Adrenal gland (tissue), 12 donors: ENCODE data around the gene ATXN1. TPM values are rescaled to one million over a fixed set of nuclear protein-coding genes. Genes with fewer than 3 reads are reported as not detected.

Source experiments
- DNase-seq, 7 donors: peaks; one replicate each; pipeline ENCODE4 v3.0.0-alpha.2; 2019 to 2020
- H3K27ac ChIP-seq, 5 donors: fragments of 200-600 bp; sonication (generic) in 4 of 5; 1 replicate in 3 of 5; 2 replicates in 2 of 5; pipeline versions ENCODE4 v1.5.1 to v1.8.0; 2016 to 2020; ENCODE audit warnings: mild to moderate bottlenecking in 1 of 5
- H3K27me3 ChIP-seq: fragments of 200-600 bp; 2 replicates; pipeline ENCODE4 v1.8.0; 2021
- H3K36me3 ChIP-seq, 2 donors: fragments of 200-600 bp; replicated peaks in 1 of 2; 1 replicate in 1 of 2; 2 replicates in 1 of 2; pipeline versions ENCODE4 v1.5.1 to v1.8.0; 2018 to 2022
- H3K4me1 ChIP-seq, 2 donors: fragments of 200-600 bp; replicated peaks in 1 of 2; 1 replicate in 1 of 2; 2 replicates in 1 of 2; pipeline versions ENCODE4 v1.5.1 to v1.8.0; 2018 to 2021
- H3K4me3 ChIP-seq, 4 donors: fragments of 200-600 bp; sonication (generic) in 3 of 4; one replicate each; pipeline ENCODE4 v1.5.1; 2016 to 2018
- H3K9me3 ChIP-seq, 3 donors: fragments of 200-600 bp; sonication (generic) in 1 of 3; replicated peaks in 1 of 3; 1 replicate in 2 of 3; 2 replicates in 1 of 3; pipeline versions ENCODE4 v1.5.1 to v1.8.0; 2016 to 2021
- POLR2A ChIP-seq, 2 donors: fragments of 450-650 bp; IDR thresholded peaks; one replicate each; pipeline ENCODE4 v1.6.1; 2017; ENCODE audit warnings: antibody characterized with exemption in 2 of 2, mild to moderate bottlenecking in 2 of 2, moderate library complexity in 1 of 2
- WGBS, 4 donors: extraction: QIAGEN DNeasy Blood & Tissue Kit in 2 of 4; methylation state at CpG; one replicate each; pipeline versions ENCODE4 v1.1.5 to v1.1.7; 2013 to 2017; 5-methylcytosine and 5-hydroxymethylcytosine counted together
- intact Hi-C, 2 donors: fragments of 100-400 bp; cut with DNase I; formaldehyde crosslinking; loops; one replicate each; pipeline versions ENCODE4 v1.14.1 to v1.15.0; 2022 to 2023
- polyA plus RNA-seq, 3 donors: library from polyadenylated mRNA; stranded (reverse); fragments of 200-250 nt in 2 of 3; fragments of 350-450 nt in 1 of 3; fragmentation: Illumina TruSeq in 1 of 3; extraction: RNeasy Lipid Tissue Mini Kit (QIAGEN cat#74804) in 1 of 3; gene quantifications; one replicate each; pipeline ENCODE4 v1.2.3, GENCODE V29; 2013 to 2014
- total RNA-seq, 9 donors: library from RNA; depleted of rRNA in 4 of 9; stranded (reverse); fragments of >200 nt in 4 of 9; fragments of 120-200 nt in 1 of 9; fragmentation: NEBNext Ultra II Directional in 1 of 9; extraction: Animal tissue kit (Norgen Biotek cat#: 25700) in 1 of 9; gene quantifications; one replicate each; pipeline versions ENCODE4 v1.1.0 to v1.2.4, GENCODE V29; 2013 to 2023
- TF ChIP-seq, protein P1 (sequence below), 6 experiments: fragments of 450-650 bp in 4 of 6; fragments of 200-600 bp in 2 of 6; sonication (generic) in 1 of 6; IDR thresholded peaks; 1 replicate in 5 of 6; 2 replicates in 1 of 6; pipeline versions ENCODE4 v1.5.1 to v1.8.0; 2016 to 2021; ENCODE audit warnings: antibody characterized with exemption in 6 of 6, mild to moderate bottlenecking in 2 of 6, moderate library complexity in 1 of 6
- donor health status: healthy with polysubstance abuse.
- donor health status: Bipolar disorder and iron deficiency.
- donor health status: DM: yes; HTN: yes; CAD: no.
- donor health status: DM: no; HTN: no; CAD: no.
- donor health status: DM: no; HTN: no; CAD: no.
- donor health status: DM: yes; HTN: yes; CAD: no.

Gene ATXN1
- total and polyA plus RNA-seq, 12 donors = 3.4 to 51.3 (median 25.4) TPM

DNA sequence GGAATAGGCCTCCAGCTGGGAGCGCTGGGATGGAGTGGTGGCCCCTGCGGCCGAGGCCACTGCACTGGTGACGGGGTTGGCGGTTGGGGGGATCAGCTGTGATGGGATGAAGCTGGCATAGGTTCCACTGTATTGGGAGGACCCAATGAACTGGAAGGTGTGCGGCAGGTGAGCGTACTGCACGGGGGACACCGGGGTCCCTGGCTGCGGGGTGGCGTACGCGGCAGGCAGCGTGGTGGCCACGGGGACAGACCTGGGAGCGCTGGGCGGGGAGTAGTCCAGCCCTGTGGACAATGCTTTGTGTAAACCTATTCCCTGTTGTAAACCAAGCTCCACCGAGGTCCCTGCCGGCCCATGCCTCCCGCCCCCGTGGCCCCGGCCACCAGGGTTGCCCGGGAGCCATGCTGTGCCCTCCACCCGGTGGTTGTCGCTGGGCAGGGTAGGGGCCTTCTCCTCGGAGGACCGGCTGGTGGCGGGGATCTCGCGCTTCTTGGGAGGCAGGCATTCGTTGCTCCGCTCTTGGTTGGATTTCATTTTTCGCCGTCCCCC is 433.4 kb downstream of the ATXN1 start:
- DNase-seq = peak in 1 of 7 donors; percentile 45
- H3K27ac ChIP-seq = no peak overlapping the region
- no peak overlapping the region for H3K4me3 ChIP-seq
- peaks cover 0 to 7% of the 10 kb centered on the region in 2 donors for H3K36me3 ChIP-seq
- TF ChIP-seq, protein P1, sequence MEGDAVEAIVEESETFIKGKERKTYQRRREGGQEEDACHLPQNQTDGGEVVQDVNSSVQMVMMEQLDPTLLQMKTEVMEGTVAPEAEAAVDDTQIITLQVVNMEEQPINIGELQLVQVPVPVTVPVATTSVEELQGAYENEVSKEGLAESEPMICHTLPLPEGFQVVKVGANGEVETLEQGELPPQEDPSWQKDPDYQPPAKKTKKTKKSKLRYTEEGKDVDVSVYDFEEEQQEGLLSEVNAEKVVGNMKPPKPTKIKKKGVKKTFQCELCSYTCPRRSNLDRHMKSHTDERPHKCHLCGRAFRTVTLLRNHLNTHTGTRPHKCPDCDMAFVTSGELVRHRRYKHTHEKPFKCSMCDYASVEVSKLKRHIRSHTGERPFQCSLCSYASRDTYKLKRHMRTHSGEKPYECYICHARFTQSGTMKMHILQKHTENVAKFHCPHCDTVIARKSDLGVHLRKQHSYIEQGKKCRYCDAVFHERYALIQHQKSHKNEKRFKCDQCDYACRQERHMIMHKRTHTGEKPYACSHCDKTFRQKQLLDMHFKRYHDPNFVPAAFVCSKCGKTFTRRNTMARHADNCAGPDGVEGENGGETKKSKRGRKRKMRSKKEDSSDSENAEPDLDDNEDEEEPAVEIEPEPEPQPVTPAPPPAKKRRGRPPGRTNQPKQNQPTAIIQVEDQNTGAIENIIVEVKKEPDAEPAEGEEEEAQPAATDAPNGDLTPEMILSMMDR (IDR thresholded peaks at IDR 0.05) = no peak
- TF ChIP-seq POLR2A (IDR thresholded peaks at IDR 0.05) = no peak
- intact Hi-C loops = no loop called here
- H3K9me3 ChIP-seq = no peaks in the 10 kb centered on the region
- H3K27me3 ChIP-seq = no peaks in the 10 kb centered on the region
- peaks cover 8 to 22% of the 10 kb centered on the region in 2 donors for H3K4me1 ChIP-seq
- WGBS, 4 donors = 96 to 98% (median 97%) methylated on average over 27 to 34 of the region's 34 CpGs

DNA sequence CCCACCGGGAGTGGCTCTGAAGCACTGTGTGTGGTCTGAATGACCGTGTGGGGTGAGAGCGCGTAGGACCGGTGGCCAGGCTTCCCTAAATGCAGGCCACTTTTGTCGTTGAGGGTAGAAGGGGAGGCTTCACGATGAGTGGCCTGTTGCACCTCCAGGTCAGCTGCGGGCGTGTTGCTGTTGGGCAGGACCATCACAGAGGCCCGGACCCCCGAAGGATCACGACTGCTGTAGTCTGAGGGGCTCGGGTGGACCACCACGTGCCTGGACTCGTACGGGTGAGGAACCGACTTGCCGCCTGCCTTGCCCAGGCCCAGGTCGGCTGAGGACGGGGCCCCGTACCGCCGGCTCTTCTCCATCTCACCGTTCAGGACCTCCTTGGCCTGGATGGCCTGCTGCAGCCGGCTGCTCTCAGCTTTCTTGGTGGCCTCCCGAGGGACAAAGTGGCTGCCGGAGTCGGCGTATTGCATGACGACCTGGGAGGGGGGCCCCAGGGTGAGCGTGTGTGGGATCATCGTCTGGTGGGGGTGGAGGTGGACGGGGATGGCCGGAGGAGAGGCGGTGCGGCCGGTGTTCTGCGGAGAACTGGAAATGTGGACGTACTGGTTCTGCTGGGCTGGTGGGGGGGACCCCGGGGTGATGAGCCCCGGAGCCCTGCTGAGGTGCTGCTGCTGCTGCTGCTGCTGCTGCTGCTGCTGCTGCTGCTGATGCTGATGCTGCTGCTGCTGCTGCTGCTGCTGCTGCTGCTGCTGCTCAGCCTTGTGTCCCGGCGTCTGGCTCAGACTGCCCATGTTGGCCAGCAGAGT is 434.1 kb downstream of the ATXN1 start:
- peaks cover 0 to 7% of the 10 kb centered on the region in 2 donors for H3K36me3 ChIP-seq
- H3K4me1 ChIP-seq = peaks cover 8 to 16% of the 10 kb centered on the region in 2 donors
- no peak overlapping the region for H3K4me3 ChIP-seq
- 94 to 97% (median 95%) methylated on average over 22 to 43 of the region's 43 CpGs for WGBS, 4 donors
- no peaks in the 10 kb centered on the region for H3K9me3 ChIP-seq
- intact Hi-C loops = no loop called here
- no peak overlapping the region for H3K27ac ChIP-seq
- H3K27me3 ChIP-seq = no peaks in the 10 kb centered on the region
- TF ChIP-seq, protein P1 (IDR thresholded peaks at IDR 0.05) = no peak
- no peak for TF ChIP-seq POLR2A (IDR thresholded peaks at IDR 0.05)
- peak in 1 of 7 donors; percentile 51 for DNase-seq

DNA sequence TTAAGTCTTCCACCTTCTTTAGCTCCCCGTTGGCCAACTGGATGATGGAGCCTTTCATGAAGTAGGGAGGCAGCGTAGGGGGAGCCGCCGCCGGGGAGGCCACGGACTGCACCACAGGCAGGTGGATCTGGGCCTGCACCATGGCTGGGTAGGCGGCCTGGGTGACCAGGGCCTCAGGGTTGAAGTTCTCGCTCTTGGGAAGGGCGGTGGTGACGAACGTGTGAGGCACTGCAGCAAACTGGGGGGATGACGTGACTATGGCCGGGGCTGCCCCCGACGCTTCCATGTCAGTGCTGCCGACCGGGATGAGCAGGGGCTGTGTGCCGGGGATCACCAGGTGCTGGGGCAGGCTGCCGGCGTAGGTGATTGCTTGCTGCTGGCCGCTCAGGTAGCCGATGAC is 434.7 kb downstream of the ATXN1 start:
- WGBS, 4 donors = 94 to 98% (median 96%) methylated on average over 7 to 22 of the region's 22 CpGs
- DNase-seq = peak in 1 of 7 donors; percentile 38
- Histone ChIP-seq H3K27ac (no peak overlapping the region), H3K4me1 (peaks cover 2 to 12% of the 10 kb centered on the region in 2 donors), H3K36me3 (peaks cover 0 to 7% of the 10 kb centered on the region in 2 donors), H3K27me3 (no peaks in the 10 kb centered on the region), H3K9me3 (no peaks in the 10 kb centered on the region), H3K4me3 (no peak overlapping the region)
- TF ChIP-seq, protein P1 (IDR thresholded peaks at IDR 0.05) = no peak
- TF ChIP-seq POLR2A (IDR thresholded peaks at IDR 0.05) = no peak
- intact Hi-C loops = no loop called here

DNA sequence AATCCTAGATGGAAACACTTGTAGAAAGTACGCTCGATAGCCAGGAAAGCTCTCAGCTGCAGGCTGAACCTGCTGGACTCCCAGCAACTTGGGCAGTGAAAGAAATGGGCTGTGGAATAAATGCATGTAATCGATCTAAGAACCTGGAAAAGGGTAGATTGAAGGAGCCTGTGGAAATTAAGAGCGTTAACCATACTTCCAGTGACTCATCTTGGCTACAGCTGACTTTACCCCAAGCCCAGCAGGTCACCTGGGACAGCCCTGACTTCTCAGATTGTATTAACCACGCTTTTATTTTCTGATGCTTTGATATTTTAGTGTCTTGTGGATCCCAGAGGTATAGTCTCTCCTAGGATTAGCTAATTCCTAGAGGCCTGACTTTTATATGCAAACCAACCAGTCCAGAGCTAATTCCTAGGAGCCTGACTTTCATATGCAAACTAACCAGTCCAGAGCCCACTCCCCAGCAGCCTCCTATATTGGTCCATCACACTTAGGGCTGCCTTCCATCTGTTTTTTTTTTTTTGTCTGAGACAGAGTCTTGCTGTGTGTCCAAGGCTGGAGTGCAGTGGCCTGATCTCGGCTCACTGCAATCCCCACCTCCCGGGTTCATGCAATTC is 436.5 kb downstream of the ATXN1 start:
- TF ChIP-seq, protein P1 (IDR thresholded peaks at IDR 0.05) = no peak
- TF ChIP-seq POLR2A (IDR thresholded peaks at IDR 0.05) = no peak
- Histone ChIP-seq H3K27me3 (no peaks in the 10 kb centered on the region), H3K4me1 (peaks cover 9 to 29% of the 10 kb centered on the region in 2 donors), H3K36me3 (peaks cover 0 to 7% of the 10 kb centered on the region in 2 donors), H3K27ac (no peak overlapping the region), H3K9me3 (no peaks in the 10 kb centered on the region), H3K4me3 (no peak overlapping the region)
- intact Hi-C loops = no loop called here
- DNase-seq = peak in 1 of 7 donors; percentile 33
- 88 to 92% (median 89%) methylated on average over 7 of the region's 7 CpGs for WGBS, 4 donors
